Keratinocyte (primary cell): ENCODE data around the gene ICA1L. TPM values are rescaled to one million over a fixed set of nuclear protein-coding genes. Genes with fewer than 3 reads are reported as not detected.

Experiments
- DNase-seq: peaks from one replicate; pipeline ENCODE4 v3.0.0-alpha.2; 2011; ENCODE audit warnings: low read depth, missing footprints, low spot score
- FAIRE-seq: peaks from 2 replicates; lab custom pipeline; 2011; peaks lifted over from hg19 to GRCh38; lab: Jason Lieb, UNC
- H2AFZ ChIP-seq: 2 replicates; pipeline ENCODE4 v1.6.0; 2012; ENCODE audit warnings: low read length, control low read depth, inconsistent platforms; ENCODE audit not compliant: control insufficient read depth
- H3K27ac ChIP-seq: 2 replicates; pipeline ENCODE4 v1.5.1; 2011; ENCODE audit warnings: low read length; ENCODE audit not compliant: control insufficient read depth, insufficient read depth
- H3K27me3 ChIP-seq: 3 replicates; pipeline ENCODE4 v1.6.0; 2011; ENCODE audit warnings: low read length; ENCODE audit not compliant: control insufficient read depth, insufficient read depth; ENCODE audit errors: extremely low read depth
- H3K36me3 ChIP-seq, 2 experiments: 2 replicates in 1 of 2; 3 replicates in 1 of 2; pipeline ENCODE4 v1.5.1; 2011; ENCODE audit warnings: low read length in 2 of 2, mild to moderate bottlenecking in 1 of 2; ENCODE audit not compliant: control insufficient read depth in 2 of 2, insufficient read depth in 2 of 2; ENCODE audit errors: extremely low read depth in 1 of 2
- H3K4me1 ChIP-seq: 3 replicates; pipeline ENCODE4 v1.5.1; 2011; ENCODE audit warnings: low read length; ENCODE audit not compliant: control insufficient read depth, insufficient read depth; ENCODE audit errors: extremely low read depth
- H3K4me2 ChIP-seq: 3 replicates; pipeline ENCODE4 v1.6.0; 2011; ENCODE audit warnings: low read depth, low read length; ENCODE audit not compliant: control insufficient read depth, insufficient read depth; ENCODE audit errors: extremely low read depth
- H3K4me3 ChIP-seq, 3 experiments: fragments of 200-600 bp in 1 of 3; sonication (generic) in 1 of 3; 2 replicates in 2 of 3; 3 replicates in 1 of 3; pipeline ENCODE4 v1.5.1; 2011 to 2016; ENCODE audit warnings: low read length in 3 of 3, mild to moderate bottlenecking in 3 of 3, control low read depth in 2 of 3, inconsistent platforms in 1 of 3, low read depth in 1 of 3, mixed read lengths in 1 of 3, mixed run types in 1 of 3, moderate library complexity in 1 of 3; ENCODE audit not compliant: control insufficient read depth in 2 of 3, insufficient read depth in 2 of 3; ENCODE audit errors: extremely low read depth in 1 of 3
- H3K79me2 ChIP-seq: 2 replicates; pipeline ENCODE4 v1.6.0; 2012; ENCODE audit warnings: low read length; ENCODE audit not compliant: control insufficient read depth, insufficient read depth
- H3K9ac ChIP-seq: 3 replicates; pipeline ENCODE4 v1.6.0; 2011; ENCODE audit warnings: low read length; ENCODE audit not compliant: control insufficient read depth, insufficient read depth; ENCODE audit errors: extremely low read depth
- H3K9me1 ChIP-seq: 3 replicates; pipeline ENCODE4 v1.6.0; 2011; ENCODE audit warnings: low read length; ENCODE audit not compliant: control insufficient read depth, insufficient read depth; ENCODE audit errors: extremely low read depth
- H3K9me3 ChIP-seq: 2 replicates; pipeline ENCODE4 v1.5.1; 2012; ENCODE audit warnings: low read depth, low read length; ENCODE audit not compliant: control insufficient read depth
- H4K20me1 ChIP-seq: 3 replicates; pipeline ENCODE4 v1.6.0; 2011; ENCODE audit warnings: low read length; ENCODE audit not compliant: control insufficient read depth, insufficient read depth; ENCODE audit errors: extremely low read depth
- EZH2 ChIP-seq: IDR thresholded peaks from one replicate; pipeline ENCODE4 v1.6.1; 2012; ENCODE audit warnings: inconsistent platforms, mild to moderate bottlenecking, low read length, moderate library complexity
- dilution Hi-C: fragments of 300-500 bp; cut with MboI; formaldehyde crosslinking; loops from one replicate; pipeline ENCODE4 v1.7.0; 2020; ENCODE audit warnings: low sequenced_read_pairs; ENCODE audit not compliant: extremely low pct_ligation_motif_present
- polyA plus RNA-seq, 5 experiments: library from polyadenylated mRNA; depleted of rRNA in 3 of 5; stranded (reverse) in 3 of 5; stranded (forward) in 1 of 5; unstranded in 1 of 5; fragments of >200 nt; gene quantifications; 1 replicate in 1 of 5; 2 replicates in 3 of 5; 3 replicates in 1 of 5; pipeline versions ENCODE4 v1.2.1 to v1.2.3, GENCODE V29; 2011 to 2012; ENCODE audit warnings: missing spikeins in 2 of 5, low read depth in 1 of 5, low replicate concordance in 1 of 5
- TF ChIP-seq, protein P1 (sequence below), 3 experiments: IDR thresholded peaks in 1 of 3; conservative IDR thresholded peaks in 1 of 3; optimal IDR thresholded peaks in 1 of 3; 2 replicates in 2 of 3; 3 replicates in 1 of 3; pipeline versions ENCODE3 to v1.5.1; 2011; ENCODE audit warnings: low read length in 3 of 3, mild to moderate bottlenecking in 3 of 3, moderate library complexity in 2 of 3, control low read depth in 1 of 3, inconsistent platforms in 1 of 3; ENCODE audit not compliant: insufficient read depth in 2 of 3; ENCODE audit errors: extremely low read depth in 1 of 3

ICA1L gene
- polyA plus RNA-seq, 1 donor (not counting 4 experiments of a cell fraction or from before 2014, with no cell fraction given): 2.2 TPM

DNA sequence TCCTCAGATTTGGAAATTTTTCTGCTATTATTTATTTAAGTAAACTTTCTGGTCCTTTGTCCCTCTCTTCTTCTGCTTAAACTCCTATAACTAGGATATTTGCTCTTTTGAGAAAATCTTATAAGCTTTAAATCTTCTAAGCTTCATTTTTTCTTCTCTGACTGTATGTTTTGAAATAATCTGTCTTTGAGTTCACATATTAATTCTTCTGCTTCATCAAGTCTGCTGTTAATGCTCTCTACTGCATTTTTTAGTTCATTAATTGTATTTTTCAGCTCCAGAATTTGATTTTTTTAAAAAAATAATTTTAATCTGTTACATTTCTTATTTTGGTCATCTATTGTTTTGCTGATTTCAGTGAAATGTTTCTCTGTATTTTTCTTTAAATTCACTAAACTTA is 28.9 kb downstream of the ICA1L start:
- no peak overlapping the region for H3K27ac ChIP-seq
- H2AFZ ChIP-seq: no peak overlapping the region
- no peaks in the 10 kb centered on the region for H3K4me1 ChIP-seq
- no peak for FAIRE-seq
- no peaks in the 10 kb centered on the region for H3K9me3 ChIP-seq
- H3K4me2 ChIP-seq: no peak overlapping the region
- H3K9me1 ChIP-seq: no peaks in the 10 kb centered on the region
- TF ChIP-seq EZH2: no peak
- TF ChIP-seq, protein P1, sequence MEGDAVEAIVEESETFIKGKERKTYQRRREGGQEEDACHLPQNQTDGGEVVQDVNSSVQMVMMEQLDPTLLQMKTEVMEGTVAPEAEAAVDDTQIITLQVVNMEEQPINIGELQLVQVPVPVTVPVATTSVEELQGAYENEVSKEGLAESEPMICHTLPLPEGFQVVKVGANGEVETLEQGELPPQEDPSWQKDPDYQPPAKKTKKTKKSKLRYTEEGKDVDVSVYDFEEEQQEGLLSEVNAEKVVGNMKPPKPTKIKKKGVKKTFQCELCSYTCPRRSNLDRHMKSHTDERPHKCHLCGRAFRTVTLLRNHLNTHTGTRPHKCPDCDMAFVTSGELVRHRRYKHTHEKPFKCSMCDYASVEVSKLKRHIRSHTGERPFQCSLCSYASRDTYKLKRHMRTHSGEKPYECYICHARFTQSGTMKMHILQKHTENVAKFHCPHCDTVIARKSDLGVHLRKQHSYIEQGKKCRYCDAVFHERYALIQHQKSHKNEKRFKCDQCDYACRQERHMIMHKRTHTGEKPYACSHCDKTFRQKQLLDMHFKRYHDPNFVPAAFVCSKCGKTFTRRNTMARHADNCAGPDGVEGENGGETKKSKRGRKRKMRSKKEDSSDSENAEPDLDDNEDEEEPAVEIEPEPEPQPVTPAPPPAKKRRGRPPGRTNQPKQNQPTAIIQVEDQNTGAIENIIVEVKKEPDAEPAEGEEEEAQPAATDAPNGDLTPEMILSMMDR (optimal IDR thresholded peaks at IDR 0.05 in 1 of 3, IDR thresholded peaks at IDR 0.05 in 1 of 3, conservative IDR thresholded peaks at IDR 0.05 in 1 of 3; ENCODE audit: extremely low read depth in 1 of 3, insufficient read depth in 2 of 3, low read length in 3 of 3): no peak
- no peaks in the 10 kb centered on the region for H3K36me3 ChIP-seq
- DNase-seq: no peak
- no peak overlapping the region for H3K4me3 ChIP-seq
- no peak overlapping the region for H3K9ac ChIP-seq
- dilution Hi-C loops: no loop called here
- H3K79me2 ChIP-seq: no peaks in the 10 kb centered on the region
- no peaks in the 10 kb centered on the region for H4K20me1 ChIP-seq
- H3K27me3 ChIP-seq: no peaks in the 10 kb centered on the region

DNA sequence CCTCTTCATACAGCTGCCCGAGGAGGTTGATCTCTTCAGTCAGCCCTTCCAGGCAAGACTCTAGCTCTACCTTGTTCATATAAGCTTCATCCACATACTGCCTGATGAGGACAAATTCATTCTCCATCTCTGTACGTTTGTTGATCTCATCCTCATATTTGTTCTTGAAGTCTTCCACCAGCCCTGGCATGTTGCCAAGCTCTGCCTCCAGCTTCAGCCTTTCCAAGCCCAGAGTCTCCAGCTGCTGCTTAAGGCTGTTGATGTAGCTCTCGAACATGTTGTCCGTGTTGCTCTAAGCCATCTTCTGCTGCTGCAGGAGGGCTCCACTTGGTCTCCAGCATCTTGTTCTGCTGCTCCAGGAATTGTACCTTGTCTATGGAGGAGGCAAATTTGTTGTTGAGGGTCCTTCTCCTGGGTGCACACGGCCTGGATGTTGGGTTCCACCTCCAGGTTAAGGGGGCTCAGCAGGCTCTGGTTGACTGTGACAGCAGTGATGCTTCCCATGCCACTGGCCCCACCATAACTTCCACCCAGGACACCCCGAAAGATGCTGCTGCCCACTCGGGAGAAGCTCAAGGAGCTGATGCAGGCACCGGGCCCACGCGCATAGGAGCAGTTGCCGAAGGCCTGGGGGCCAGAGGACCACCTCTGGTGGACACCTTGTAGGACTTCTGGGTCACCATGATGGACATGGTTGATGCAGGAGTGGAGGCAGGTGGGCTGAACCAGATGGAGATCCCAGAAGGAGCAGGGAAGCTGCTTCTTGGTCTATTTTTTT is 30.3 kb downstream of the ICA1L start:
- no peak overlapping the region for H3K27ac ChIP-seq
- no peaks in the 10 kb centered on the region for H3K4me1 ChIP-seq
- no peaks in the 10 kb centered on the region for H3K27me3 ChIP-seq
- no peak overlapping the region for H3K4me3 ChIP-seq
- TF ChIP-seq, protein P1 (optimal IDR thresholded peaks at IDR 0.05 in 1 of 3, IDR thresholded peaks at IDR 0.05 in 1 of 3, conservative IDR thresholded peaks at IDR 0.05 in 1 of 3; ENCODE audit: extremely low read depth in 1 of 3, insufficient read depth in 2 of 3, low read length in 3 of 3): no peak
- no peak for TF ChIP-seq EZH2
- DNase-seq (no peak), FAIRE-seq (no peak)
- H4K20me1 ChIP-seq: no peaks in the 10 kb centered on the region
- no peaks in the 10 kb centered on the region for H3K36me3 ChIP-seq
- no peaks in the 10 kb centered on the region for H3K9me1 ChIP-seq
- H2AFZ ChIP-seq: no peak overlapping the region
- H3K4me2 ChIP-seq: no peak overlapping the region
- H3K79me2 ChIP-seq: no peaks in the 10 kb centered on the region
- H3K9me3 ChIP-seq: no peaks in the 10 kb centered on the region
- dilution Hi-C loops: no loop called here
- no peak overlapping the region for H3K9ac ChIP-seq
